ENCODE measurements around the gene KRABD2.
A peak's percentile ranks its signal among the peaks of the same experiment; 100 is the strongest.
"Not testable (repeated sequence)": the region's sequence is repeated elsewhere in the genome, so short reads cannot be mapped to it uniquely, and the experiment has no call there.

KRABD2 gene

GRCh38 chr17:8376271-8377067 is at the start of gene KRABD2:
Gene KRABD2 (minus strand): TSS chr17:8376704.
- DNase-seq = peak; percentile 86

DNA sequence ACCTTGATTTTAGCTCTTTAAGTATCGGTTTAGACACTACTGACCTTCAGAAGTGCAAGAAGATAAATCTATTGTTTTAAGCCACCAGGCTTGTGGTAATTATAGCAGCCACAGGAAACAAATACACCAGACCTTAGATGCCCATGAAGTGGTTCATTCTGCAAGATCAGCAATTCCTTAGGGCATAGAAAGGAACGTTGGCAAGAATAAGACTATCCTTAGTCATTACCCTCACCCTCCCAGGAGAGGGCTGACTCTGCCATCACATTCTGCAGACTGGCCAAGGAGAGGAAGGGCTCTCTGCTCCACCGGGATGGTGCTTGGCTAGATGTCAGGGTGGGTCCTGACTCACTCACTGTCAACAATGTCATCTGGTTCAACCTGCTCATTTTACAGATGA is 45.1 kb upstream of the KRABD2 start:
- DNase-seq = no peak

GRCh38 chr17:8420041-8420934 is 43.8 kb upstream of the KRABD2 start:
- DNase-seq = peak; percentile 16

DNA sequence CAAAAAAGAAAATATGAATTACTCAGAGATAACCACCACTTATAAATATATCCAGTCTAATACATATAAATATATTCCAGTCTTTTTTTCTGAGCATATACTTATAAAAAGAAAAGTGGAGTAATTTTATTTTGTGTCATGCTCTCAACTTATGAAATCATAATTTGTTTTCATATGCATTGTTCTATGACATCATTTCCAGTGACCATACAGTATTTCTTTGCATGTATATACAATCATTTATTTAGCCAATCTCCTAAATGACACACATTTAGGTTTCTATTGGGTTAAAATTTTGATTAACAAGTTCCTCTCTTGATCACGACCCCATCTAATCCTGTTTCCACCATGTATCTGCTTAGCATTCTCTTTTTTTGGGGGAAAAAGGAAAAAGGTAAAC is 42.8 kb upstream of the KRABD2 start:
- DNase-seq = no peak

- no peak for DNase-seq
Observed at GRCh38 chr17:8418471-8418870, 42.0 kb upstream of the KRABD2 start.

DNA sequence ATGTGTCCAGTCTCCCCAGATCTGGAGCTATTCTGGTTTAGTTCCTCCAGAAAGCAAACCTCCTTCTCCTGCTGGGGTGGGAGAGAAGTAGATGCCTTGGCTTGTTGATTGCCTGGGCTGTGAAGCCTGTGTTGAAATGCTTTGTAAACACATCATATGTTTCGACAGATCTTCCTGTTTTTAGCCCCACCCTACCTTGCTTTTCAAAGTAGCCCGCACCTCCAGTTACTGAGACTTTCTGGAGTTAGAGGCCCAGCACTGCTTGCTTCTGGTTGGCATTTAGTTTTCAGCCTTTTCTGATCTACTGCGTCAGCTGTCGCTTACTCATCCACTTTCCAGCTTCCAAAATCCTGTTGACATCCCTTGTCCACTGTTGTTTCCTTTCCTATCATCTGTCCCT is 41.3 kb upstream of the KRABD2 start:
- DNase-seq = no peak

- DNase-seq = no peak
Observed at GRCh38 chr17:8413938-8414337, 37.4 kb upstream of the KRABD2 start.

DNA sequence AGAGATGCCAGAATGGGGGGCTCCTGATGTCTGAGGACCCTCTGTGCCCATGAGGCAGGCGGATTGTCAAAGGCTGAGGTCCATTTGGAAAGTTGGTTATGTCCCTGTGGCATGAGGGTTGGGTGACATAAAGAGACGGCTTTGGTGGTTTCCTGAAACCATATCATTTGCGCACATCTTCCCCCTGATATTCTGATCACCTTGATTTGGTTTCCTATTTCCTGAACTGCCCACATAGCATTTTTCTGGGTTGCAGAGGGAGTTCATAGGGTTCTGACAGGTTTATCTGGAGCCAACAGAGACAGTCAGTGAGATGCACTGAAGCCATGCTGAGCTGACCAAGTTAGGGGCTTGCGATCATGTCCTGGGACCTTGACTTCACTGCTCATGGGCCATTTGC is 36.8 kb upstream of the KRABD2 start:
- DNase-seq = no peak

DNA sequence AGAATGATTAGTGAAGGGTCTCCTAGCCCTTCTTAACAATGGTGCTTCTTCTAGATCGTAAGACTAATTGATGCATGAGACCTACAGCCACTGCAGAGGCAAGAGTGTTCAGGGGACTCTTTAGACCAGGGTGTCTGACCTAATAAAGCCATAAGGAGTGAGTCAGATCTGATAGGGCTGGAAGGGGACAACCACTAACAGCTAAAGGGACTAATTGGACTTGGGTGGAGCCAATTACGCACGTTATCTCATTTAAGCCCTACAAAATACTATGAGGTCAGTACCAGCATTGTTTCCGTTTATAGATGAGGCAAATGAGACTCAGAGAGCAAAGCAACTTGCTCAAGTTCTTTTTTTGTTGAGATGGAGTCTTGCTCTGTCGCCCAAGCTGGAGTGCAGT is 35.6 kb upstream of the KRABD2 start:
- no peak for DNase-seq

- no peak for DNase-seq
Observed at GRCh38 chr17:8410883-8411238, 34.4 kb upstream of the KRABD2 start.

- DNase-seq = peak; percentile 82
Observed at GRCh38 chr17:8409966-8410882, 33.7 kb upstream of the KRABD2 start.

DNA sequence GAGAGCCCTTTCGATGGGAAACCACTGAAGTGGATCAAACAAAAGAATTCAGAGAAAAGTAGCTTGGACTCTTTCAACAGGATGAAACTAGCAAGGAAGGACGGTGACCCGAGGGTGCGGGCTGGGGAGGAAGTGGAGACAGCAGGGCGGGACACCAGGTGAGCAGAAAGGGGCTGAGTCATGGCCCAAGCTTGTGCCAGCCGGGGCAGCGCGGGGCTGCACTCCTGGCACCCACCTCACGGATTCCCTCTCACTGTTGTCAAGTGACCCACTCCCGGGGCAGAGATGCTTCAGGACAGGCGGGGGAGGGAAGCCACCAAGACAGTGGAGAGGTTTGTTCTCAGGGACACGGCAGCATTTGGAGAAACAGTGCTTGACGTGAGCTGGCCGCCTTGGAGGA is 31.9 kb upstream of the KRABD2 start:
- DNase-seq = no peak

DNA sequence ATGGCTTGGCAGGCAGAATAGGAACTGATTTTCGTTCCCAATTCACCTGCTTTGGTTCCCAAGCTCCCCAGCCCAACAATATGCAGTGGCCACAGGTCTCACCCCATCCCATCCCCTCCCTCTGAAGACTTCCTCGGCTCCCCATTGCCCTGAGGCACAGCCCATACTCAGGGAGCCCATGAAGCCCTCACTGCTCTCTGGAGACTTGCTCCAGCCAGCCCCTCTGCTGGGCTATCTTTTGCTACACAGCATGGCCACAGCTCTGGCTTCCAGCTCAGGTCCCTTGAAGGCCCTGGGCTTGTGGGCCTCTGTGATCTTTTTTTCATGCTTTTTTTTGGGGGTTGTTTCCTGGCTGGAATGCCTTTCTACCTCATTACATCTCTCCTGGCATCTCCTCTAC is 29.7 kb upstream of the KRABD2 start:
- DNase-seq = no peak

DNA sequence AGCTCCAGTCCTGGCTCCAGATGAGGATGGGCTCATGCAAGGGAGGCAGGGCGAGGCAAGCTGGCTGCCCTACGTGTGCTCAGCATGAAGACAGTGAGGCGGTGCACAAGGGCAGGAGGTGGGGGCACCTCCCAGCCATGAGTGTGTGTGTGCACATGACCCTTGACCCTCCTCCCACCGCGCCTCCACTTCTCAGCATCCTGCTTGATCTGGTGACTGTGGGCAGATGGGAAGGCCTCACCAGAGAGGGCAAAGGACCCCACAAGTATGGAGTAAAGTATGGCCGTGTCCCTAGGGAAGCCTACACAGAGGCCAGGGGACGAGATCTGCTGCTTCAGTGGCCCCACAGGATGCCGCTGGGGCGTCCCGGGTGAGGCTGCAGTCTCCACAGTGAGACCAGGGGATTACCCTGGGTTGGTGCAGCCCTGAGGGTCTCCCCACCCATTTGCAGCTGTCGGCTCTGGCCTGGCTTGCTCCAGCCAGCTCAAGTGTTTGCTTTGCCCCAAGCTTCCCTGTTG is 29.1 kb upstream of the KRABD2 start:
- DNase-seq = no peak

DNA sequence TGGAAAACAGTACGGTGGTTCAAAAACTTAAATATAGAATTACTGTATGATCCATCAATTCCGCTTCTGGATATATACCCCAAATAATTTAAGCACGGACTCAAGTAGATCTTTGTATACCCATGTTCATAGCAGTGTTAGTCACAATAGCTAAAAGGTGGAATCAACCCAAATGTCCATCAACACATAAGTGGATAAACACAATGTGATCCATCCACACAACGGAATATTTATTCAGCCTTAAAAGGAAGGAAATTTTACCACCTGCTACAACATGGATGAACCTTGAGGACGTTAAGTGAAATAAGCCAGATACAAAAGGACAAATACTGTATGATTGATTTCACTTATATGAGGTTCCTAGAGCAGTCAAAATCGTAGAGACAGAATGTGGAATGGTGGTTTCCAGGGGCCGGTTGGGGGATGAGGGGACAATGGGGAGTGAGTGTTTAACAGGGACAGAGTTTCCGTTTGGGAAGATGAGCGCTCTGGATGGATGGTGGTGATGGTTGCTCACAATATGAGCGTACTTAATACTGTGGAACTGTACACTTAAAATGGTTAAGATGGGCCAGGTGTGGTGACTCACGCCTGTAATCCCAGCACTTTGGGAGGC is 26.5 kb upstream of the KRABD2 start:
- no peak for DNase-seq

- no peak for DNase-seq
Observed at GRCh38 chr17:8401107-8401506, 24.6 kb upstream of the KRABD2 start.

GRCh38 chr17:8398980-8399379 is 22.5 kb upstream of the KRABD2 start:
- no peak for DNase-seq

DNA sequence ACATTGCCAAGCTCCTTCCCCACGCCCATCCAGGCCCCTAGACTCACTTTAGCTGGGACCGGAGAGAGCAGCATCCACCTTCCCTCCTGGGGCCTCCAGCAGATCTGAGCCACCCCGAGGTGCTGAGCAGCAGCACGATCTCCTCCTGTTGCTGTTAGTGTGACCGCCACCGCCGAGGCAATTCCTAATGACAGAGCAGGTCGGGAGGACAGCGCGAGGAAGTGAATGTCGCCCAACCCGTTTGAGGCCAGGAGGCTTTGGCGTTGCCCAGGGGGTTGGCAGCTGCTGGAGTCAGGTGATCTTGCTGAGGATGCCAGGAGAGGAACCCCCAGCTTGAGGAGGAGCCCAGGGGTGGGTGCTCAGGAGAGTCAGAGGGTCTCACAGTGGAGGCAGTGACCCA is 21.1 kb upstream of the KRABD2 start, which contains the start of gene RNF222:
RNF222 (minus strand) TSS at position 192 of the 400 bp plus-strand sequence. CDS start 4,366 bp downstream, outside the sequence.
- no peak for DNase-seq

GRCh38 chr17:8394497-8394896 is 18.0 kb upstream of the KRABD2 start:
- DNase-seq = not testable (repeated sequence)

DNA sequence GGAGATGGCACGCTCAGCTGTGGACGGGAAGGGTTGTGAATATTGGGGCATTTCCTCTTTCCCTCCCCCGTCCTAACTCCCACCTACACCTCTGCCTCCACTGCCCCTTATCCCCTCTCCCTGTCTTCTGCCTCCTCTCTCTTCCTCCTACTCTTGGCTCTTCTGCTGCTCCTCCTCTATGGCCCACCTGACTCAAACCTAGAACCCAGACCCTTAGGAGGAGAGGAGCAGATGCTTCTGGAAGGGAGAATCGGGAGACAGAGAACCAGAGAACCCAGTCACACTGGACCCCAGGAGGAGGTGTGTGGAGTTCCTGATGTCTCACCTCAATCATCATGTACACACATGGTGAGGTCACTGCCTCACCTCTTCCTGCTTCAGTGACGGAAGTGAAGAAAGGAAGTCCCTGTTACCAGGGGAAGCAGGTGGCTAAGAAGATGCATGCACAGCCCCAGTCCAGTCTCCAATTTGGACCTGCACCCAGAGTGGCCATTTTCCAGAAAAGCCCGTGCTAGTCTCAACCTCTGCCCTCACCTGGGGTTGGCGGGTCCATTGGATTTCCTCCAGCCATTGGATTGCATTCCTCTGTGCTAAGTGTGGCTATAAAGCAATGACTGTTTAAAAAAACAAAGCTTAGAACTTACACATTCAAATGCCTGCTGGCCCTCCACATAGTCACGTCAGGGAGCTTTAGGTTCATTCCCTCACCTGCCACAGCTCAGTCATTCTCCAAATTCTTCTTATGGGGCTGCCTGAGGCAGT is 17.1 kb upstream of the KRABD2 start:
- no peak for DNase-seq

Measured in fibroblast of skin of abdomen (primary cell).